Peyer's patch (tissue), 4 donors: Measurements from ENCODE around the gene EVPL.

Experiments
- POLR2A ChIP-seq, 2 donors: fragments of 450-650 bp; IDR thresholded peaks; one replicate each; pipeline ENCODE4 v1.5.1; 2017; ENCODE audit warnings: antibody characterized with exemption in 2 of 2, mild to moderate bottlenecking in 2 of 2, moderate library complexity in 2 of 2
- TF ChIP-seq, protein P1 (sequence below), 6 experiments: fragments of 450-650 bp in 4 of 6; fragments of 200-600 bp in 2 of 6; sonication (generic) in 1 of 6; IDR thresholded peaks; one replicate each; pipeline ENCODE4 v1.5.1; 2017 to 2019; ENCODE audit warnings: antibody characterized with exemption in 6 of 6, mild to moderate bottlenecking in 3 of 6, moderate library complexity in 1 of 6

DNA sequence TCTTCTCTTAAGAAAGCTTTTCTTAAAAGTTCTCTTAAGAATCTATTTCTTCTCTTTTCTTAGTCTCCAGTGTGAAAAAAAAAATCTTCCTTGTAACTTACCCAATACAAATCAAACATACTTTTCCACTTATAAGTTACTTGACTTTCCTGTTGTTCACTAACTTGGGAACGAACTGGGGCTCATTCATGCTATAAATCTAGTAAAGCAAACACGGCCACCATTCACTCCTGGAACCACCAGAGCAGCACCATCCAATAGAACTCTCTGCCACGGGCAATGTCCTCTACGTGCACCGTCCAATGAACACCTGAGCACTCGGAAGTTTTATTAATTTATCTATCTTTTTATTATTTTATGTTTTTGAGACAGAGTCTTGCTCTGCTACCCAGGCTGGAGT is 24.5 kb upstream of the EVPL start:
- TF ChIP-seq, protein P1, sequence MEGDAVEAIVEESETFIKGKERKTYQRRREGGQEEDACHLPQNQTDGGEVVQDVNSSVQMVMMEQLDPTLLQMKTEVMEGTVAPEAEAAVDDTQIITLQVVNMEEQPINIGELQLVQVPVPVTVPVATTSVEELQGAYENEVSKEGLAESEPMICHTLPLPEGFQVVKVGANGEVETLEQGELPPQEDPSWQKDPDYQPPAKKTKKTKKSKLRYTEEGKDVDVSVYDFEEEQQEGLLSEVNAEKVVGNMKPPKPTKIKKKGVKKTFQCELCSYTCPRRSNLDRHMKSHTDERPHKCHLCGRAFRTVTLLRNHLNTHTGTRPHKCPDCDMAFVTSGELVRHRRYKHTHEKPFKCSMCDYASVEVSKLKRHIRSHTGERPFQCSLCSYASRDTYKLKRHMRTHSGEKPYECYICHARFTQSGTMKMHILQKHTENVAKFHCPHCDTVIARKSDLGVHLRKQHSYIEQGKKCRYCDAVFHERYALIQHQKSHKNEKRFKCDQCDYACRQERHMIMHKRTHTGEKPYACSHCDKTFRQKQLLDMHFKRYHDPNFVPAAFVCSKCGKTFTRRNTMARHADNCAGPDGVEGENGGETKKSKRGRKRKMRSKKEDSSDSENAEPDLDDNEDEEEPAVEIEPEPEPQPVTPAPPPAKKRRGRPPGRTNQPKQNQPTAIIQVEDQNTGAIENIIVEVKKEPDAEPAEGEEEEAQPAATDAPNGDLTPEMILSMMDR (IDR thresholded peaks at IDR 0.05): no peak
- no peak for TF ChIP-seq POLR2A (IDR thresholded peaks at IDR 0.05)
